Left lung (tissue), 10 donors: ENCODE data around the gene MEA1. TPM values are rescaled to one million over a fixed set of nuclear protein-coding genes. Genes with fewer than 3 reads are reported as not detected.
"Not testable (repeated sequence)": the region's sequence is repeated elsewhere in the genome, so short reads cannot be mapped to it uniquely, and the experiment has no call there.

Experiments used
- ATAC-seq: fragments of 200-7000 bp; cut with Tn5 transposase; one replicate; pipeline ENCODE4 v1.9.1; 2020; ENCODE audit warnings: moderate library complexity
- DNase-seq, 4 donors: peaks; one replicate each; pipeline ENCODE4 v3.0.0-alpha.2; 2013 to 2020
- H3K27ac ChIP-seq, 2 donors: fragments of 200-600 bp; sonication (generic) in 1 of 2; one replicate each; pipeline versions ENCODE4 v1.5.0 to v1.8.0; 2020 to 2021
- H3K27me3 ChIP-seq, 2 donors: fragments of 200-600 bp; sonication (generic) in 1 of 2; one replicate each; pipeline versions ENCODE4 v1.5.0 to v1.8.0; 2020 to 2021
- H3K36me3 ChIP-seq, 2 donors: fragments of 200-600 bp; sonication (generic) in 1 of 2; one replicate each; pipeline versions ENCODE4 v1.5.0 to v1.8.0; 2020 to 2021
- H3K4me1 ChIP-seq, 2 donors: fragments of 200-600 bp; one replicate each; pipeline ENCODE4 v1.8.0; 2021
- H3K4me3 ChIP-seq, 2 donors: fragments of 200-600 bp; sonication (generic) in 1 of 2; one replicate each; pipeline versions ENCODE4 v1.5.0 to v1.8.0; 2020 to 2021; ENCODE audit warnings: mild to moderate bottlenecking in 1 of 2
- H3K9me3 ChIP-seq, 2 donors: fragments of 200-600 bp; sonication (generic) in 1 of 2; one replicate each; pipeline versions ENCODE4 v1.5.0 to v1.8.0; 2020 to 2021
- CTCF ChIP-seq, 2 donors: fragments of 200-600 bp; sonication (generic) in 1 of 2; IDR thresholded peaks; one replicate each; pipeline versions ENCODE4 v1.5.0 to v1.8.0; 2021; ENCODE audit warnings: antibody characterized with exemption in 2 of 2
- intact Hi-C, 2 donors: fragments of 100-400 bp; cut with DNase I; formaldehyde crosslinking; loops; one replicate each; pipeline versions ENCODE4 v1.11.2 to v1.14.2; 2022
- polyA plus RNA-seq, 6 donors: library from polyadenylated mRNA; unstranded; fragments of 120-200 nt; gene quantifications; one replicate each; pipeline ENCODE4 v1.2.1, GENCODE V29; 2013; ENCODE audit not compliant: insufficient read length in 6 of 6
- total RNA-seq, 2 donors: library from RNA; stranded (reverse); fragmentation: NEBNext Ultra II Directional; extraction: Animal tissue kit (Norgen Biotek cat#: 25700); gene quantifications; one replicate each; pipeline ENCODE4 v1.2.1, GENCODE V29; 2021
- donor health status: DM: no; HTN: yes; CAD: no.
- donor health status: DM: no; HTN: no; CAD: no.

The MEA1 gene
- total and polyA plus RNA-seq, 8 donors = 42.7 to 82.6 (median 76.4) TPM

- H3K4me1 ChIP-seq = peaks cover 8 to 24% of the 10 kb centered on the region in 2 donors
- no peak for ATAC-seq
- DNase-seq = peak in 1 of 4 donors; percentile 77
- peak overlapping the region in 1 of 2 donors; percentile 75 for H3K4me3 ChIP-seq
- no peak for TF ChIP-seq CTCF (IDR thresholded peaks at IDR 0.05)
- H3K27me3 ChIP-seq = no peaks in the 10 kb centered on the region
- intact Hi-C loops = no loop called here
- H3K27ac ChIP-seq = peak overlapping the region in 1 of 2 donors; percentile 95
- H3K9me3 ChIP-seq = no peaks in the 10 kb centered on the region
- peaks cover 0 to 62% of the 10 kb centered on the region in 2 donors for H3K36me3 ChIP-seq
Observed at GRCh38 chr6:43052225-43052841, 38.6 kb upstream of the MEA1 start.

- DNase-seq (no peak), ATAC-seq (no peak)
- TF ChIP-seq CTCF (IDR thresholded peaks at IDR 0.05) = no peak
- Histone ChIP-seq H3K4me3 (no peak overlapping the region), H3K9me3 (no peaks in the 10 kb centered on the region), H3K27me3 (no peaks in the 10 kb centered on the region), H3K4me1 (peaks cover 8 to 24% of the 10 kb centered on the region in 2 donors), H3K27ac (no peak overlapping the region), H3K36me3 (peaks cover 0 to 62% of the 10 kb centered on the region in 2 donors)
- intact Hi-C loops = no loop called here
Observed at GRCh38 chr6:43050981-43051380, 37.2 kb upstream of the MEA1 start.

GRCh38 chr6:43047998-43048397 is 34.3 kb upstream of the MEA1 start:
- H3K4me3 ChIP-seq = no peak overlapping the region
- intact Hi-C loops = no loop called here
- no peaks in the 10 kb centered on the region for H3K9me3 ChIP-seq
- H3K27me3 ChIP-seq = no peaks in the 10 kb centered on the region
- peaks cover 0 to 77% of the 10 kb centered on the region in 2 donors for H3K36me3 ChIP-seq
- ATAC-seq (no peak), DNase-seq (no peak)
- no peak for TF ChIP-seq CTCF (IDR thresholded peaks at IDR 0.05)
- no peak overlapping the region for H3K27ac ChIP-seq
- H3K4me1 ChIP-seq = peaks cover 8 to 12% of the 10 kb centered on the region in 2 donors

GRCh38 chr6:43045371-43045930 is 31.7 kb upstream of the MEA1 start:
- H3K36me3 ChIP-seq = peaks cover 0 to 91% of the 10 kb centered on the region in 2 donors
- H3K4me1 ChIP-seq = no peaks in the 10 kb centered on the region
- H3K27me3 ChIP-seq = no peaks in the 10 kb centered on the region
- intact Hi-C loops = no loop called here
- no peaks in the 10 kb centered on the region for H3K9me3 ChIP-seq
- H3K4me3 ChIP-seq = no peak overlapping the region
- ATAC-seq = no peak
- TF ChIP-seq CTCF (IDR thresholded peaks at IDR 0.05) = no peak
- no peak overlapping the region for H3K27ac ChIP-seq
- no peak for DNase-seq

- no peak for TF ChIP-seq CTCF (IDR thresholded peaks at IDR 0.05)
- Histone ChIP-seq H3K36me3 (peaks cover 0 to 94% of the 10 kb centered on the region in 2 donors), H3K27me3 (no peaks in the 10 kb centered on the region), H3K9me3 (no peaks in the 10 kb centered on the region), H3K4me3 (no peak overlapping the region), H3K27ac (no peak overlapping the region), H3K4me1 (no peaks in the 10 kb centered on the region)
- intact Hi-C loops = no loop called here
- no peak for DNase-seq
- no peak for ATAC-seq
Observed at GRCh38 chr6:43043310-43043709, 29.6 kb upstream of the MEA1 start.

- H3K9me3 ChIP-seq, H3K27ac ChIP-seq, H3K27me3 ChIP-seq, ATAC-seq, intact Hi-C loops, H3K4me1 ChIP-seq, DNase-seq, H3K4me3 ChIP-seq: not testable (repeated sequence)
- H3K36me3 ChIP-seq = peaks cover 0 to 94% of the 10 kb centered on the region in 2 donors
Observed at GRCh38 chr6:43041475-43041874, 27.7 kb upstream of the MEA1 start.
